Measurements from ENCODE around the gene NME7.
"Not testable (repeated sequence)": the region's sequence is repeated elsewhere in the genome, so short reads cannot be mapped to it uniquely, and the experiment has no call there.

NME7 gene

GRCh38 chr1:169307176-169307575 lies 60.4 kb downstream of the NME7 start:
- Mint-ChIP-seq H3K36me3 (peaks cover 30% of the 10 kb centered on the region), H3K27me3 (no peaks in the 10 kb centered on the region), H3K4me1 (peaks cover 3% of the 10 kb centered on the region), H3K27ac (no peak overlapping the region), H3K9me3 (peaks cover 1% of the 10 kb centered on the region), H3K4me3 (no peak overlapping the region)
- ATAC-seq (ENCODE audit: low read depth) (no peak), DNase-seq (ENCODE audit: low spot score in 2 of 2) (no peak)

GRCh38 chr1:169305948-169306347 lies 61.6 kb downstream of the NME7 start:
- Mint-ChIP-seq H3K27ac (no peak overlapping the region), H3K4me3 (no peak overlapping the region), H3K36me3 (peaks cover 35% of the 10 kb centered on the region), H3K9me3 (peaks cover 1% of the 10 kb centered on the region), H3K4me1 (peaks cover 6% of the 10 kb centered on the region), H3K27me3 (no peaks in the 10 kb centered on the region)
- no peak for DNase-seq (ENCODE audit: low spot score in 2 of 2)
- no peak for ATAC-seq (ENCODE audit: low read depth)

GRCh38 chr1:169305356-169305755 lies 62.2 kb downstream of the NME7 start:
- H3K4me1 Mint-ChIP-seq: peaks cover 6% of the 10 kb centered on the region
- H3K9me3 Mint-ChIP-seq: peaks cover 1% of the 10 kb centered on the region
- H3K27ac Mint-ChIP-seq: no peak overlapping the region
- no peak for ATAC-seq (ENCODE audit: low read depth)
- peaks cover 35% of the 10 kb centered on the region for H3K36me3 Mint-ChIP-seq
- H3K4me3 Mint-ChIP-seq: no peak overlapping the region
- H3K27me3 Mint-ChIP-seq: no peaks in the 10 kb centered on the region
- no peak for DNase-seq (ENCODE audit: low spot score in 2 of 2)

GRCh38 chr1:169300854-169301253 lies 66.7 kb downstream of the NME7 start:
- H3K36me3 Mint-ChIP-seq: peaks cover 29% of the 10 kb centered on the region
- H3K27me3 Mint-ChIP-seq: no peaks in the 10 kb centered on the region
- DNase-seq (ENCODE audit: low spot score in 2 of 2) (no peak), ATAC-seq (ENCODE audit: low read depth) (no peak)
- H3K4me1 Mint-ChIP-seq: peaks cover 4% of the 10 kb centered on the region
- peaks cover 1% of the 10 kb centered on the region for H3K9me3 Mint-ChIP-seq
- H3K27ac Mint-ChIP-seq: no peak overlapping the region
- no peak overlapping the region for H3K4me3 Mint-ChIP-seq

GRCh38 chr1:169298441-169298840 lies 69.2 kb downstream of the NME7 start:
- ATAC-seq (ENCODE audit: low read depth): no peak
- Mint-ChIP-seq H3K4me1 (peaks cover 7% of the 10 kb centered on the region), H3K9me3 (no peaks in the 10 kb centered on the region), H3K36me3 (peaks cover 31% of the 10 kb centered on the region), H3K4me3 (no peak overlapping the region), H3K27me3 (no peaks in the 10 kb centered on the region), H3K27ac (no peak overlapping the region)
- no peak for DNase-seq (ENCODE audit: low spot score in 2 of 2)

- Mint-ChIP-seq H3K9me3 (no peaks in the 10 kb centered on the region), H3K27me3 (no peaks in the 10 kb centered on the region), H3K27ac (no peak overlapping the region), H3K36me3 (peaks cover 34% of the 10 kb centered on the region), H3K4me3 (no peak overlapping the region), H3K4me1 (peaks cover 3% of the 10 kb centered on the region)
- ATAC-seq (ENCODE audit: low read depth) (no peak), DNase-seq (ENCODE audit: low spot score in 2 of 2) (no peak)
Measured at GRCh38 chr1:169295846-169296245, 71.8 kb downstream of the NME7 start.

GRCh38 chr1:169295425-169295824 lies 72.2 kb downstream of the NME7 start:
- DNase-seq (ENCODE audit: low spot score in 2 of 2): no peak
- Mint-ChIP-seq H3K4me3 (no peak overlapping the region), H3K27me3 (no peaks in the 10 kb centered on the region), H3K4me1 (peaks cover 3% of the 10 kb centered on the region), H3K27ac (no peak overlapping the region), H3K36me3 (peaks cover 38% of the 10 kb centered on the region), H3K9me3 (no peaks in the 10 kb centered on the region)
- ATAC-seq (ENCODE audit: low read depth): no peak

GRCh38 chr1:169289016-169289415 lies 78.6 kb downstream of the NME7 start:
- Mint-ChIP-seq H3K4me3 (no peak overlapping the region), H3K9me3 (no peaks in the 10 kb centered on the region), H3K4me1 (peaks cover 2% of the 10 kb centered on the region), H3K36me3 (peaks cover 33% of the 10 kb centered on the region), H3K27ac (no peak overlapping the region), H3K27me3 (no peaks in the 10 kb centered on the region)
- ATAC-seq (ENCODE audit: low read depth) (no peak), DNase-seq (ENCODE audit: low spot score in 2 of 2) (no peak)

GRCh38 chr1:169288011-169288414 lies 79.6 kb downstream of the NME7 start:
- Mint-ChIP-seq H3K9me3 (no peaks in the 10 kb centered on the region), H3K4me3 (no peak overlapping the region), H3K36me3 (peaks cover 35% of the 10 kb centered on the region), H3K27me3 (no peaks in the 10 kb centered on the region), H3K27ac (no peak overlapping the region), H3K4me1 (peaks cover 2% of the 10 kb centered on the region)
- DNase-seq (ENCODE audit: low spot score in 2 of 2) (no peak), ATAC-seq (ENCODE audit: low read depth) (no peak)

GRCh38 chr1:169287280-169287679 lies 80.3 kb downstream of the NME7 start:
- DNase-seq (ENCODE audit: low spot score in 2 of 2): no peak
- Mint-ChIP-seq H3K4me1 (peaks cover 2% of the 10 kb centered on the region), H3K9me3 (peaks cover 5% of the 10 kb centered on the region), H3K27ac (no peak overlapping the region), H3K4me3 (no peak overlapping the region), H3K27me3 (no peaks in the 10 kb centered on the region), H3K36me3 (peaks cover 36% of the 10 kb centered on the region)
- ATAC-seq (ENCODE audit: low read depth): no peak

GRCh38 chr1:169281562-169281961 lies 86.0 kb downstream of the NME7 start:
- not testable (repeated sequence) for H3K27me3 Mint-ChIP-seq; H3K4me1 Mint-ChIP-seq; H3K27ac Mint-ChIP-seq; H3K4me3 Mint-ChIP-seq; DNase-seq (ENCODE audit: low spot score in 2 of 2); ATAC-seq (ENCODE audit: low read depth)
- H3K36me3 Mint-ChIP-seq: peaks cover 31% of the 10 kb centered on the region
- peaks cover 17% of the 10 kb centered on the region for H3K9me3 Mint-ChIP-seq

- H3K4me1 Mint-ChIP-seq: peaks cover 5% of the 10 kb centered on the region
- H3K27me3 Mint-ChIP-seq: no peaks in the 10 kb centered on the region
- H3K36me3 Mint-ChIP-seq: peaks cover 9% of the 10 kb centered on the region
- H3K27ac Mint-ChIP-seq: peak overlapping the region; percentile 1
- ATAC-seq (ENCODE audit: low read depth): peak; percentile 26
- no peak overlapping the region for H3K4me3 Mint-ChIP-seq
- no peak for DNase-seq (ENCODE audit: low spot score in 2 of 2)
- H3K9me3 Mint-ChIP-seq: no peaks in the 10 kb centered on the region
Measured at GRCh38 chr1:169271098-169271497, 96.5 kb downstream of the NME7 start.

- ATAC-seq (ENCODE audit: low read depth): no peak
- DNase-seq (ENCODE audit: low spot score in 2 of 2): no peak
- H3K27ac Mint-ChIP-seq: no peak overlapping the region
- peaks cover 51% of the 10 kb centered on the region for H3K36me3 Mint-ChIP-seq
- H3K9me3 Mint-ChIP-seq: peaks cover 13% of the 10 kb centered on the region
- peaks cover 1% of the 10 kb centered on the region for H3K4me1 Mint-ChIP-seq
- H3K4me3 Mint-ChIP-seq: no peak overlapping the region
- H3K27me3 Mint-ChIP-seq: no peaks in the 10 kb centered on the region
Measured at GRCh38 chr1:169266133-169266532, 101.5 kb downstream of the NME7 start.

GRCh38 chr1:169263059-169263458 lies 104.5 kb downstream of the NME7 start:
- Mint-ChIP-seq H3K27me3 (no peaks in the 10 kb centered on the region), H3K27ac (no peak overlapping the region), H3K4me1 (no peaks in the 10 kb centered on the region), H3K9me3 (peaks cover 13% of the 10 kb centered on the region), H3K36me3 (peaks cover 64% of the 10 kb centered on the region), H3K4me3 (no peak overlapping the region)
- no peak for DNase-seq (ENCODE audit: low spot score in 2 of 2)
- no peak for ATAC-seq (ENCODE audit: low read depth)

- no peak for ATAC-seq (ENCODE audit: low read depth)
- Mint-ChIP-seq H3K36me3 (peaks cover 63% of the 10 kb centered on the region), H3K4me1 (no peaks in the 10 kb centered on the region), H3K9me3 (peaks cover 13% of the 10 kb centered on the region), H3K4me3 (no peak overlapping the region), H3K27ac (no peak overlapping the region), H3K27me3 (no peaks in the 10 kb centered on the region)
- no peak for DNase-seq (ENCODE audit: low spot score in 2 of 2)
Measured at GRCh38 chr1:169261884-169262283, 105.7 kb downstream of the NME7 start.
